Endothelial cell (in vitro differentiated cells): Measurements from ENCODE around the gene ATXN1. TPM values are rescaled to one million over a fixed set of nuclear protein-coding genes. Genes with fewer than 3 reads are reported as not detected.

Experiments used
- DNase-seq: peaks from one replicate; pipeline ENCODE4 v3.0.0; 2021; ENCODE audit warnings: low spot score
- H3K27ac Mint-ChIP-seq: one replicate; pipeline ENCODE4 v1.8.0; 2021; ENCODE audit warnings: mixed read lengths, inconsistent platforms; ENCODE audit not compliant: unreplicated experiment
- H3K27me3 Mint-ChIP-seq: one replicate; pipeline ENCODE4 v1.8.0; 2021; ENCODE audit warnings: mild to moderate bottlenecking, moderate library complexity, mixed read lengths, inconsistent platforms; ENCODE audit not compliant: unreplicated experiment
- H3K36me3 Mint-ChIP-seq: one replicate; pipeline ENCODE4 v1.8.0; 2021; ENCODE audit warnings: mild to moderate bottlenecking, low read depth, mixed read lengths, inconsistent platforms; ENCODE audit not compliant: unreplicated experiment
- H3K4me1 Mint-ChIP-seq: one replicate; pipeline ENCODE4 v1.8.0; 2021; ENCODE audit warnings: mild to moderate bottlenecking, mixed read lengths, inconsistent platforms; ENCODE audit not compliant: unreplicated experiment
- H3K4me3 Mint-ChIP-seq: one replicate; pipeline ENCODE4 v1.8.0; 2021; ENCODE audit warnings: mild to moderate bottlenecking, mixed read lengths, inconsistent platforms; ENCODE audit not compliant: unreplicated experiment
- H3K9me3 Mint-ChIP-seq: one replicate; pipeline ENCODE4 v1.8.0; 2021; ENCODE audit warnings: mixed read lengths, inconsistent platforms; ENCODE audit not compliant: unreplicated experiment
- total RNA-seq: library from RNA; stranded (reverse); fragmentation: NEBNext Ultra II Directional; extraction: Animal tissue kit (Norgen Biotek cat#: 25700); gene quantifications from one replicate; pipeline ENCODE4 v1.2.1, GENCODE V29; 2021; ENCODE audit not compliant: unreplicated experiment
- TF ChIP-seq, protein P1 (sequence below): fragments of 200-600 bp; sonication (generic); IDR thresholded peaks from one replicate; pipeline ENCODE4 v1.5.0; 2021; ENCODE audit warnings: antibody characterized with exemption; ENCODE audit not compliant: unreplicated experiment

ATXN1 gene
- total RNA-seq, 1 donor from 2014 or later, result 18.7 TPM

DNA sequence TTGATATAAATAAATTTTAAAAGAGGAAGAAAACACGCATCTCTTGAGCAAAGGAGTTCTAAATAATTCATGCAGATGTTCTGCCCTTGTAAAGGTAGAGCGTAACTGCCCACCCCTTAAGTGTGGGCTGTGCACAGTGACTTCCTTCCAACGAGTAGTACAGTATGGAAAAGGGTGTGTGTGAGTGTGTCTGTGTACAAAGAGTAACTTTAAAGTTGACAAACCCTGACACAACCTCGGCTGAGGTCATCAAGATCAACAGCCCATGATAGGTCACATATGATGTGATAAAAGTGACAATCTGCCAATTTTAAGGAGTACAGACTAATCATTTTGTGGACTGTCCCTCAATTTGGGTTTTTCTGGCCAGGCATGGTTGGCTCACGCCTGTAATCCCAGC, 225.7 kb downstream of the ATXN1 start:
- no peak for DNase-seq
- no peaks in the 10 kb centered on the region for H3K36me3 Mint-ChIP-seq
- H3K9me3 Mint-ChIP-seq, result no peaks in the 10 kb centered on the region
- no peak overlapping the region for H3K4me3 Mint-ChIP-seq
- H3K27ac Mint-ChIP-seq, result no peak overlapping the region
- no peaks in the 10 kb centered on the region for H3K4me1 Mint-ChIP-seq
- TF ChIP-seq, protein P1, sequence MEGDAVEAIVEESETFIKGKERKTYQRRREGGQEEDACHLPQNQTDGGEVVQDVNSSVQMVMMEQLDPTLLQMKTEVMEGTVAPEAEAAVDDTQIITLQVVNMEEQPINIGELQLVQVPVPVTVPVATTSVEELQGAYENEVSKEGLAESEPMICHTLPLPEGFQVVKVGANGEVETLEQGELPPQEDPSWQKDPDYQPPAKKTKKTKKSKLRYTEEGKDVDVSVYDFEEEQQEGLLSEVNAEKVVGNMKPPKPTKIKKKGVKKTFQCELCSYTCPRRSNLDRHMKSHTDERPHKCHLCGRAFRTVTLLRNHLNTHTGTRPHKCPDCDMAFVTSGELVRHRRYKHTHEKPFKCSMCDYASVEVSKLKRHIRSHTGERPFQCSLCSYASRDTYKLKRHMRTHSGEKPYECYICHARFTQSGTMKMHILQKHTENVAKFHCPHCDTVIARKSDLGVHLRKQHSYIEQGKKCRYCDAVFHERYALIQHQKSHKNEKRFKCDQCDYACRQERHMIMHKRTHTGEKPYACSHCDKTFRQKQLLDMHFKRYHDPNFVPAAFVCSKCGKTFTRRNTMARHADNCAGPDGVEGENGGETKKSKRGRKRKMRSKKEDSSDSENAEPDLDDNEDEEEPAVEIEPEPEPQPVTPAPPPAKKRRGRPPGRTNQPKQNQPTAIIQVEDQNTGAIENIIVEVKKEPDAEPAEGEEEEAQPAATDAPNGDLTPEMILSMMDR, result no peak
- peaks cover 2% of the 10 kb centered on the region for H3K27me3 Mint-ChIP-seq

DNA sequence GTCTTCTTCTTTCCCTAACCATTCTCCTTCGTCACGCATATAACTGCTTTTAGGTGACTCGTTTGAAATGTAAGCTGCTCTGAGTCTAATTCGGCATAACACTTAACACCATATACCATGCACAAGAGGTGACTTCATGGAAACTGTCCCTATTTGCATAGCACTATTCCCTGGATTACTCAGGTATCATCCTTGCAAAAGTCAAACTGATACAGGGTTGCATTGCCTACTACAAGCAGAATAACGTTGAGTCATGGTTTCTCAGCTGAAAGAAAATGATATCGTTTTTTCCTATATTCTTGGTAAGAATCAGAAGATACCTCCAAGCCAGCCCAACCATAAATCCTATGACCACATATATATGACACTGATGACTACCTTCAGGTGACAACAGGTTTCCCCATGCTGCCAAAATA, 227.5 kb downstream of the ATXN1 start:
- Mint-ChIP-seq H3K27me3 (no peaks in the 10 kb centered on the region), H3K27ac (no peak overlapping the region), H3K4me1 (no peaks in the 10 kb centered on the region), H3K36me3 (no peaks in the 10 kb centered on the region), H3K4me3 (no peak overlapping the region), H3K9me3 (no peaks in the 10 kb centered on the region)
- TF ChIP-seq, protein P1, result no peak
- no peak for DNase-seq

DNA sequence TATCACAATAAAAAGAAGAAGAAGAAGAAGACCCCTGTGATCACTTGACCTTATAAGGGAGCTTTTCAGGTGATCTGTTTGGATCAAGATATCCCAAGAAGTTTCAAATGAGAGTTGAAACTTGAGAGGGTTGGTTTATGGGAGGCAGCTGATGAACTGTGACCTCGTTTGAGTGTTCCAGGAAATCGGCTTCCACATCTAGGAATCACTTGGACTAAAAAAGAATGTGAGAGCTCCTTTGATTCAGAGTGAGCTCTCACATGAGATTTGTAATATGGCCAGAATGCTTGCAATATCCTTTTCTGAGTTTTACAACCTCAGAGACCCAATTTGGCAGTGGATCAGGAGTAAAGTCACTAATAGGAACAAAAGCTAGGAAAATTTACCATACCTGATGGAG, 228.1 kb downstream of the ATXN1 start:
- H3K27ac Mint-ChIP-seq, result no peak overlapping the region

DNA sequence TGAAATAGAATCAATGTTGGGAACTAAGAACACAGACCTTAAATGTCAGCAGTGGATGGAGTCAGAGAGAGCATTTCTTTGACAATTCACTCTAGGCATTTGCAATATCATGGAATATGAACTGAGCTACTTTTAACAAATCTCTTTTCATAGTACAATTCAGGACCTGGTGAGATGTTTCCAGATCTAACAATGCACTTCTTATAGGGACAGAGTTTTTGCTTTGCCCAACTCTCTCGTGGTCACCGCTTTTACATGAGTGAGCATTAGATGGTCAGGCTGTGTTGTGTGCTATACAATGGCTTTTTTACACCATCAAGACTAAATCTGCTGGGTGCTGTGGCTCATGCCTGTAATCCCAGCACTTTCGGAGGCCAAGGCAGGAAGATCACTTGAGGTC, 233.6 kb downstream of the ATXN1 start:
- TF ChIP-seq, protein P1, result no peak
- Mint-ChIP-seq H3K36me3 (no peaks in the 10 kb centered on the region), H3K27ac (no peak overlapping the region), H3K4me1 (no peaks in the 10 kb centered on the region), H3K4me3 (no peak overlapping the region), H3K9me3 (no peaks in the 10 kb centered on the region), H3K27me3 (no peaks in the 10 kb centered on the region)
- DNase-seq, result no peak

More for the DNA sequence above, 228.1 kb downstream of the ATXN1 start:
- Mint-ChIP-seq H3K9me3 (no peaks in the 10 kb centered on the region), H3K36me3 (no peaks in the 10 kb centered on the region), H3K27me3 (no peaks in the 10 kb centered on the region), H3K4me3 (no peak overlapping the region), H3K4me1 (no peaks in the 10 kb centered on the region)
- DNase-seq, result no peak
- TF ChIP-seq, protein P1, result no peak

DNA sequence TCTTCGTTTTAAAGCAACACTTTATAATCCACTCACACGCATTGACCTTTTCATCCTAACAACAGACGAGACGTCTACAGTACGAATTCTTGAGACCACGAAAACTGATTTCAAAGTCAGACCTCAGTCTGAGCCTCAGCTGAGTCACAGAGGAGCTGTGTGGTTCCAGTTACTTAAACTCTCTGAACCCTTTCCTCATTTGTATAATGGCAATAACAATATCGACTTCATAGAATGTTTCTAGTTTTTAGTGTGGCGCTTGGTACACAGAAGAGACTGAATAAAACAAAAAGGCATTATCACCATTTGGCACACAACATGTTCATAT, 236.9 kb downstream of the ATXN1 start:
- H3K4me1 Mint-ChIP-seq, result no peaks in the 10 kb centered on the region
- H3K4me3 Mint-ChIP-seq, result no peak overlapping the region
- TF ChIP-seq, protein P1, result no peak
- no peak for DNase-seq
- no peaks in the 10 kb centered on the region for H3K9me3 Mint-ChIP-seq
- no peaks in the 10 kb centered on the region for H3K27me3 Mint-ChIP-seq
- H3K36me3 Mint-ChIP-seq, result no peaks in the 10 kb centered on the region
- no peak overlapping the region for H3K27ac Mint-ChIP-seq
